H1 (cell line): ENCODE data around the gene DRAP1. TPM values are rescaled to one million over a fixed set of nuclear protein-coding genes. Genes with fewer than 3 reads are reported as not detected.

Experiments
- CTCF ChIA-PET: fragments of 300-600 bp; sonication (Branson Sonifier 250); formaldehyde crosslinking; loops from one replicate; lab custom pipeline; 2021; ENCODE audit not compliant: partially characterized antibody; lab: Charles Lee
- POLR2A ChIA-PET: fragments of 300-600 bp; sonication (Branson Sonifier 250); formaldehyde crosslinking; loops from one replicate; lab custom pipeline; 2021; ENCODE audit warnings: inconsistent platforms; ENCODE audit not compliant: partially characterized antibody; lab: Charles Lee
- DNase-seq, 2 experiments: peaks; one replicate each; pipeline versions ENCODE4 v3.0.0 to v3.0.0-alpha.2; 2010 to 2022; ENCODE audit warnings: low spot score in 2 of 2, low read depth in 1 of 2, mixed read lengths in 1 of 2
- FAIRE-seq: peaks from 2 replicates; lab custom pipeline; 2011; peaks lifted over from hg19 to GRCh38; lab: Jason Lieb, UNC
- H2AFZ ChIP-seq: 2 replicates; pipeline ENCODE4 v1.8.1; 2012; ENCODE audit warnings: low read length, inconsistent platforms
- H2AK5ac ChIP-seq: 2 replicates; pipeline ENCODE4 v1.6.1; 2013; ENCODE audit warnings: low read depth, low read length
- H2BK120ac ChIP-seq: replicated peaks from 2 replicates; pipeline ENCODE3; 2013; ENCODE audit warnings: low read depth, low read length, inconsistent platforms
- H2BK12ac ChIP-seq: 2 replicates; pipeline ENCODE4 v1.6.1; 2013; ENCODE audit warnings: low read depth, low read length
- H2BK15ac ChIP-seq: 2 replicates; pipeline ENCODE4 v1.6.1; 2013; ENCODE audit warnings: low read length
- H2BK20ac ChIP-seq: 2 replicates; pipeline ENCODE4 v1.6.1; 2013; ENCODE audit warnings: low read length
- H2BK5ac ChIP-seq: 2 replicates; pipeline ENCODE4 v1.6.1; 2013; ENCODE audit warnings: low read depth, low read length
- H3K14ac ChIP-seq: 2 replicates; pipeline ENCODE4 v1.6.1; 2013; ENCODE audit warnings: inconsistent platforms; ENCODE audit not compliant: insufficient read length
- H3K18ac ChIP-seq: 2 replicates; pipeline ENCODE4 v1.6.1; 2013; ENCODE audit warnings: low read length; ENCODE audit errors: extremely low read depth
- H3K23ac ChIP-seq: 2 replicates; pipeline ENCODE4 v1.6.1; 2013; ENCODE audit warnings: inconsistent platforms; ENCODE audit not compliant: insufficient read length
- H3K23me2 ChIP-seq: 2 replicates; pipeline ENCODE4 v1.6.1; 2013; ENCODE audit warnings: low read depth, low read length
- H3K27ac ChIP-seq: 2 replicates; pipeline ENCODE4 v1.6.1; 2011; ENCODE audit warnings: low read depth, low read length, inconsistent platforms
- H3K27me3 ChIP-seq, 4 experiments: replicated peaks in 1 of 4; 1 replicate in 1 of 4; 2 replicates in 3 of 4; pipeline versions ENCODE4 v1.6.1 to v1.8.1; 2011 to 2013; ENCODE audit warnings: low read length in 3 of 4, mild to moderate bottlenecking in 3 of 4, inconsistent platforms in 2 of 4, mixed read lengths in 2 of 4, moderate library complexity in 1 of 4; ENCODE audit not compliant: control insufficient read depth in 3 of 4, insufficient read depth in 3 of 4; ENCODE audit errors: extremely low read depth in 1 of 4
- H3K36me3 ChIP-seq, 4 experiments: 2 replicates each; pipeline versions ENCODE4 v1.6.1 to v1.8.1; 2011 to 2013; ENCODE audit warnings: mild to moderate bottlenecking in 4 of 4, low read length in 3 of 4, moderate library complexity in 2 of 4, control low read depth in 1 of 4, inconsistent platforms in 1 of 4; ENCODE audit not compliant: insufficient read depth in 4 of 4, control insufficient read depth in 2 of 4
- H3K4ac ChIP-seq: replicated peaks from 2 replicates; pipeline ENCODE3; 2013; ENCODE audit warnings: low read length, low read depth, mixed read lengths, inconsistent platforms; ENCODE audit not compliant: insufficient read length
- H3K4me1 ChIP-seq, 4 experiments: replicated peaks in 1 of 4; 1 replicate in 1 of 4; 2 replicates in 3 of 4; pipeline versions ENCODE4 v1.6.1 to v1.8.1; 2011 to 2013; ENCODE audit warnings: low read length in 3 of 4, inconsistent platforms in 2 of 4, mixed read lengths in 1 of 4; ENCODE audit not compliant: insufficient read depth in 4 of 4, control insufficient read depth in 3 of 4
- H3K4me2 ChIP-seq, 2 experiments: 2 replicates each; pipeline versions ENCODE4 v1.6.1 to v1.8.1; 2011 to 2013; ENCODE audit warnings: low read depth in 2 of 2, low read length in 2 of 2, control low read depth in 1 of 2, inconsistent platforms in 1 of 2, mild to moderate bottlenecking in 1 of 2; ENCODE audit not compliant: insufficient read depth in 1 of 2
- H3K4me3 ChIP-seq, 4 experiments: fragments of 200-600, 300-600 bp in 1 of 4; sonication (generic), shearing (Covaris generic), sonication (Bioruptor Twin) in 1 of 4; 2 replicates each; pipeline versions ENCODE4 v1.5.1 to v1.8.1; 2011 to 2016; ENCODE audit warnings: low read length in 4 of 4, low read depth in 3 of 4, control low read depth in 2 of 4, inconsistent platforms in 2 of 4, mild to moderate bottlenecking in 2 of 4, mixed read lengths in 1 of 4, moderate library complexity in 1 of 4; ENCODE audit not compliant: insufficient read depth in 2 of 4; ENCODE audit errors: extremely low read depth in 1 of 4
- H3K56ac ChIP-seq: replicated peaks from 2 replicates; pipeline ENCODE3; 2013; ENCODE audit warnings: low read depth, mild to moderate bottlenecking, mixed read lengths, low read length, inconsistent platforms; ENCODE audit not compliant: insufficient read length
- H3K79me1 ChIP-seq: 2 replicates; pipeline ENCODE4 v1.6.1; 2013; ENCODE audit warnings: low read depth, low read length, control low read depth
- H3K79me2 ChIP-seq, 2 experiments: 2 replicates each; pipeline versions ENCODE4 v1.6.1 to v1.8.1; 2012 to 2013; ENCODE audit warnings: low read length in 2 of 2, mild to moderate bottlenecking in 2 of 2, inconsistent platforms in 1 of 2; ENCODE audit not compliant: insufficient read depth in 2 of 2, control insufficient read depth in 1 of 2
- H3K9ac ChIP-seq, 4 experiments: replicated peaks in 1 of 4; 1 replicate in 1 of 4; 2 replicates in 3 of 4; pipeline versions ENCODE4 v1.6.1 to v1.8.1; 2011 to 2013; ENCODE audit warnings: low read depth in 3 of 4, low read length in 3 of 4, control low read depth in 2 of 4, mild to moderate bottlenecking in 2 of 4, moderate library complexity in 2 of 4, inconsistent platforms in 1 of 4; ENCODE audit errors: extremely low read depth in 1 of 4
- H3K9me3 ChIP-seq, 2 experiments: 2 replicates each; pipeline versions ENCODE4 v1.6.1 to v1.8.1; 2012 to 2013; ENCODE audit warnings: mild to moderate bottlenecking in 2 of 2, moderate library complexity in 2 of 2, control low read depth in 1 of 2, inconsistent platforms in 1 of 2, low read depth in 1 of 2, low read length in 1 of 2, mixed read lengths in 1 of 2; ENCODE audit not compliant: insufficient read depth in 2 of 2
- H4K20me1 ChIP-seq, 2 experiments: replicated peaks in 1 of 2; 2 replicates each; pipeline versions ENCODE3 to v1.8.1; 2011 to 2013; ENCODE audit warnings: inconsistent platforms in 2 of 2, low read length in 2 of 2, mild to moderate bottlenecking in 1 of 2; ENCODE audit not compliant: insufficient read depth in 2 of 2, control insufficient read depth in 1 of 2
- H4K5ac ChIP-seq: 2 replicates; pipeline ENCODE4 v1.6.1; 2013; ENCODE audit warnings: low read length, low read depth, mixed read lengths, inconsistent platforms; ENCODE audit not compliant: insufficient read length
- H4K8ac ChIP-seq: 2 replicates; pipeline ENCODE4 v1.8.0; 2013; ENCODE audit warnings: mild to moderate bottlenecking, moderate library complexity, low read length, inconsistent platforms; ENCODE audit not compliant: insufficient read depth; ENCODE audit errors: extremely low read depth
- H4K91ac ChIP-seq: replicated peaks from 2 replicates; pipeline ENCODE3; 2013; ENCODE audit warnings: low read length, mixed read lengths, inconsistent platforms; ENCODE audit not compliant: insufficient read length
- ASH2L ChIP-seq: fragments of 200-600, 300-600 bp; sonication (generic); IDR thresholded peaks from one replicate; pipeline ENCODE4 v1.7.1; 2017; ENCODE audit warnings: low read length
- ATF3 ChIP-seq: IDR thresholded peaks from 2 replicates; pipeline ENCODE4 v1.6.1; 2011; ENCODE audit warnings: low read depth, mild to moderate bottlenecking, low read length; ENCODE audit not compliant: insufficient read depth
- BACH1 ChIP-seq: IDR thresholded peaks from 2 replicates; pipeline ENCODE4 v1.6.1; 2012; ENCODE audit warnings: low read length, improper control_type of control experiment
- HDAC2 ChIP-seq, 2 experiments: fragments of 300-600 bp in 1 of 2; sonication (generic) in 1 of 2; IDR thresholded peaks; 2 replicates each; pipeline ENCODE4 v1.6.1; 2011 to 2012; ENCODE audit warnings: low read depth in 2 of 2, low read length in 2 of 2, mild to moderate bottlenecking in 2 of 2, moderate library complexity in 2 of 2, borderline replicate concordance in 1 of 2, inconsistent platforms in 1 of 2
- SUZ12 ChIP-seq: fragments of 200-600 bp; sonication (generic); IDR thresholded peaks from 2 replicates; pipeline ENCODE4 v1.6.1; 2012; ENCODE audit warnings: mild to moderate bottlenecking, inconsistent platforms, low read length, moderate library complexity, mixed read lengths
- TAF1 ChIP-seq: IDR thresholded peaks from 2 replicates; pipeline ENCODE4 v1.6.1; 2011; ENCODE audit warnings: mild to moderate bottlenecking, low read depth, low read length
- TAF7 ChIP-seq: optimal IDR thresholded peaks from 2 replicates; pipeline ENCODE3; 2011; ENCODE audit warnings: low read depth, mild to moderate bottlenecking, inconsistent platforms, low read length, moderate library complexity, borderline replicate concordance
- TEAD4 ChIP-seq: IDR thresholded peaks from 2 replicates; pipeline ENCODE4 v1.6.1; 2012; ENCODE audit warnings: low read depth, low read length, inconsistent platforms, mixed read lengths
- YY1 ChIP-seq: IDR thresholded peaks from 2 replicates; pipeline ENCODE4 v1.6.1; 2011; ENCODE audit warnings: low read depth, mild to moderate bottlenecking, low read length
- WGBS, 2 experiments: shearing (Covaris generic) in 1 of 2; methylation state at CpG; one replicate each; pipeline versions ENCODE4 v1.1.6 to v1.1.7; 2013 to 2015; ENCODE audit warnings: low lambda C conversion rate in 2 of 2, mixed read lengths in 2 of 2, inconsistent platforms in 1 of 2, low coverage in 1 of 2, missing lambda C conversion rate in 1 of 2; ENCODE audit not compliant: insufficient replicate concordance in 2 of 2, insufficient coverage in 1 of 2, insufficient read length in 1 of 2; ENCODE audit errors: extremely low coverage in 1 of 2, missing lambda C conversion rate in 1 of 2; 5-methylcytosine and 5-hydroxymethylcytosine counted together
- polyA plus RNA-seq, 7 experiments: library from polyadenylated mRNA; depleted of rRNA in 3 of 7; stranded (reverse) in 5 of 7; unstranded in 2 of 7; fragments of >200 nt in 5 of 7; fragments of 200-250 nt in 2 of 7; gene quantifications; 1 replicate in 5 of 7; 2 replicates in 1 of 7; 4 replicates in 1 of 7; pipeline versions ENCODE4 v1.2.1 to v1.2.3, GENCODE V29; 2011 to 2013; ENCODE audit warnings: missing spikeins in 2 of 7, mixed read lengths in 2 of 7
- total RNA-seq: library from RNA; stranded (reverse); fragmentation: NEBNext Ultra II Directional; extraction: Animal tissue kit (Norgen Biotek cat#: 25700); gene quantifications from 2 replicates; pipeline ENCODE4 v1.2.1, GENCODE V29; 2021

Gene DRAP1
- total and polyA plus RNA-seq, 2 of the 8 experiments (the other 6 are each of a cell fraction or from before 2014, with no cell fraction given), result 62.5 to 98.7 TPM

GRCh38 chr11:65891219-65892136, 27.7 kb upstream of the DRAP1 start:
- FAIRE-seq, result no peak
- TF ChIP-seq HDAC2 (IDR thresholded peaks at IDR 0.05; ENCODE audit: borderline replicate concordance in 1 of 2, low read depth in 2 of 2, low read length in 2 of 2) (0 out of 4 replicates have a peak, but pooled peaks of 1 of the 2 experiments have one; percentile 45), ASH2L (no peak), TAF7 (peak; percentile 40), TAF1 (peak; percentile 16; the same call in 1 of the 2 replicates), SUZ12 (no peak), YY1 (no peak), TEAD4 (no peak), ATF3 (no peak), BACH1 (0 out of 2 replicates have a peak, but pooled peaks have one; percentile 15)

More at GRCh38 chr11:65891219-65892136, 27.7 kb upstream of the DRAP1 start:
- Histone ChIP-seq H3K56ac (peak overlapping the region; percentile 32), H3K23ac (no peak overlapping the region), H3K18ac (peak overlapping the region; percentile 71), H3K27me3 (peaks cover 0 to 14% (median 8%) of the 10 kb centered on the region in 4 experiments; a peak in 6 of 7 replicates), H3K4me1 (peaks cover 0 to 30% (median 12%) of the 10 kb centered on the region in 4 experiments; a peak in 5 of 7 replicates), H2BK15ac (no peak overlapping the region), H3K27ac (no peak overlapping the region; the same call in 1 of the 2 replicates), H2BK120ac (no peak overlapping the region), H3K4ac (no peak overlapping the region), H2BK12ac (peak overlapping the region; percentile 50; the same call in 1 of the 2 replicates), H3K9ac (peak overlapping the region; percentile 39 to 79 (median 70); a peak in 6 of 7 replicates), H2BK20ac (no peak overlapping the region), H2BK5ac (no peak overlapping the region), H3K36me3 (peaks cover 0 to 2% (median under 1%) of the 10 kb centered on the region in 4 experiments; a peak in 3 of 8 replicates), H3K14ac (no peak overlapping the region), H4K8ac (peak overlapping the region; percentile 22; the same call in 1 of the 2 replicates), H4K91ac (no peak overlapping the region), H3K4me2 (peak overlapping the region; percentile 94 to 97), H3K4me3 (peak overlapping the region; percentile 74 to 82 (median 78)), H3K9me3 (no peaks in the 10 kb centered on the region), H4K5ac (no peak overlapping the region), H3K79me1 (no peaks in the 10 kb centered on the region), H4K20me1 (peaks cover 2 to 4% of the 10 kb centered on the region in 2 experiments), H2AK5ac (no peak overlapping the region), H2AFZ (no peak overlapping the region), H3K23me2 (peaks cover 25% of the 10 kb centered on the region), H3K79me2 (peaks cover 0 to 4% of the 10 kb centered on the region in 2 experiments; a peak in 1 of 4 replicates)
- 7% methylated on average over 47 of the region's 57 CpGs; no CpG with 5 or more reads in 1 of the 2 experiments for WGBS, 2 experiments
- CTCF ChIA-PET, result interaction anchor here (0.6 to 19.6 kb wide), 37 partner anchors 8 to 535 kb away, joined by 3 to 283 read pairs (median 5); partner anchors contain the start of genes AP5B1, C11orf68, CFL1 and EFEMP2
- POLR2A ChIA-PET, result interaction anchor here (0.7 to 39.7 kb wide), 18 partner anchors 9 to 398 kb away, joined by 3 to 1071 read pairs (median 4); partner anchors contain the start of genes C11orf68, CFL1, CST6 and EFEMP2
- DNase-seq, result peak in 1 of 2 experiments; percentile 72
